ENCODE results near the gene GDPGP1.

The GDPGP1 gene

DNA sequence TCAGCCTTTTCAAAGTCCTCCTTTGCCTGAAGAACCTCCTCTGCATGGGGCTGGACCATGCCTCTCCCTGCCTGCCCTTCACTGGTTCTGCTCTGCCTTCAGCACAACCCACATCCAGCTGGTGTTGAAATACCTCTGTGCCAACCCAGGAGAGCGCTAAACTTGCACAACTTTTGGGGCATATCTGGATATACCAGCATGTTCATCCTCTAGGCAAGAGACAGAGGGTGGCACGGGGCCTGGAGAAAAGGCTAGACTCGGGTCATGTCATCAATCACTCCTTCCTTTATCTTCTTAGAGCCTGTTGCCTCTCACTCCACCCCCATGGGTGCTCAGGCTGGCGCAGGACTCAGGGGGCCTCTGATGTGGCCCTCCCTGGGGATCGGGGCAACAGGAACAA lies 28.1 kb upstream of the GDPGP1 start:
- DNase-seq (ENCODE audit: low read depth), result no peak
- TF ChIP-seq, protein P1, sequence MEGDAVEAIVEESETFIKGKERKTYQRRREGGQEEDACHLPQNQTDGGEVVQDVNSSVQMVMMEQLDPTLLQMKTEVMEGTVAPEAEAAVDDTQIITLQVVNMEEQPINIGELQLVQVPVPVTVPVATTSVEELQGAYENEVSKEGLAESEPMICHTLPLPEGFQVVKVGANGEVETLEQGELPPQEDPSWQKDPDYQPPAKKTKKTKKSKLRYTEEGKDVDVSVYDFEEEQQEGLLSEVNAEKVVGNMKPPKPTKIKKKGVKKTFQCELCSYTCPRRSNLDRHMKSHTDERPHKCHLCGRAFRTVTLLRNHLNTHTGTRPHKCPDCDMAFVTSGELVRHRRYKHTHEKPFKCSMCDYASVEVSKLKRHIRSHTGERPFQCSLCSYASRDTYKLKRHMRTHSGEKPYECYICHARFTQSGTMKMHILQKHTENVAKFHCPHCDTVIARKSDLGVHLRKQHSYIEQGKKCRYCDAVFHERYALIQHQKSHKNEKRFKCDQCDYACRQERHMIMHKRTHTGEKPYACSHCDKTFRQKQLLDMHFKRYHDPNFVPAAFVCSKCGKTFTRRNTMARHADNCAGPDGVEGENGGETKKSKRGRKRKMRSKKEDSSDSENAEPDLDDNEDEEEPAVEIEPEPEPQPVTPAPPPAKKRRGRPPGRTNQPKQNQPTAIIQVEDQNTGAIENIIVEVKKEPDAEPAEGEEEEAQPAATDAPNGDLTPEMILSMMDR (conservative IDR thresholded peaks at IDR 0.05; ENCODE audit: low read depth, low read length), result no peak

DNA sequence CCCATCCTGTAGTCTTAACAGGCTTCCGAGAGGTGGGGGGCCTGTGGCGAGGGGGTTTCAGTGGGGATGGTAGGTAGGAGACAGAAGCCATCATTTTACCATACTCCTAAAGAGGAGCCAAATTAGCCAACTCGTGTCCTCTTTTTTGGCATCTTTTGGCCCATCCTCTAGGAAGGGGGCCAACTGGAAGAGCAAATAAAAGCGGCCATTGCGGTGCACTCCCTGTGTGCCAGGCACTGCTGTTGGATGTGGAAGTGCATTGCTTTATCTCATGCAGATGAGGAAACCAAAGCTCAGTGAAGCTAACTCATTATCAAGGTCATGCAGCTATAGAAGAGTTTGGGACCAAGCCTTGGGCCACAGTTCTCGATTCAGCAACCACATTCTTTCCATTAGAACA lies 26.8 kb upstream of the GDPGP1 start:
- no peak overlapping the region for H3K4me3 ChIP-seq (ENCODE audit: low read depth, low read length)
- no peak for DNase-seq (ENCODE audit: low read depth)
- TF ChIP-seq, protein P1 (conservative IDR thresholded peaks at IDR 0.05; ENCODE audit: low read depth, low read length), result no peak

More for the DNA sequence above, 28.1 kb upstream of the GDPGP1 start:
- no peak overlapping the region for H3K4me3 ChIP-seq (ENCODE audit: low read depth, low read length)

DNA sequence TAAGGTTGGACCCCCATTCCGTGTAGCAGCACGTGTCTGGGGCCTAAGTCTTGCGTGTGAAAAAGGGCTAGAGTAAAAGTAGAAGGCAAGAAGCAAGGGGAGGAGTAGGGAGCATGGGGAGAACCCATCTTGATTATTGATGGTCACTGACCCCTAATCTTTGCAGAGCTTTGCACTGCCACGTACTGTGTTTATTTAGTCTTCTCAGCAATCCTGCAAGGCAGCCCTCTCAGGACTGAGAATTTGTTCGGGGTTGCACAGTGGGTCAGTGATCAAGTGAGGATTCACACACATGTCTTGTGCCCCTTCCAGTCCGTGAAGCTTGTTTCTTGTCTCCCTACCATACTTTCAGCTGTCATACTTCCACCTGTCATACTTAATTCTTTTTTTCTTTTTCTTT lies 25.7 kb upstream of the GDPGP1 start:
- DNase-seq (ENCODE audit: low read depth), result no peak
- H3K4me3 ChIP-seq (ENCODE audit: low read depth, low read length), result no peak overlapping the region
- TF ChIP-seq, protein P1 (conservative IDR thresholded peaks at IDR 0.05; ENCODE audit: low read depth, low read length), result no peak

DNA sequence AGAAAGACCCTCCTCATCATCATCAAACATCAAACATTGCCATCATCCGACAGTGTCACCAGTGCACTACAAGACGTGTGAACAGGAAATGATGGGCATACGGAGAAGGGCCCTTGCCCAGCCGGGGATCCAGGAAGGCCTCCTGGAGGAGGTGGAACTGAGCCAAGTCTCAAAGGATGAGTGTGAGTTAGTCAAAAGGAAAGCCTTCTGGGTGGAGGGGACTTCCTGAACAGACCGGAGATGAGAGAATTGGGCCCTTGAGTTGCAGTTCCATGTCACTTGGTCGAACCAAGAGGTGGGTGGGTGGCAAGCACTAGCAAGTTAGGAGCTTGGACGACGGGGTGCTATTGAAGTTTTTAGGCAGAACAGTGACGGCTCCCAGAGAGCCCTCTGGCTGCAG lies 24.4 kb upstream of the GDPGP1 start:
- DNase-seq (ENCODE audit: low read depth), result no peak
- no peak overlapping the region for H3K4me3 ChIP-seq (ENCODE audit: low read depth, low read length)
- TF ChIP-seq, protein P1 (conservative IDR thresholded peaks at IDR 0.05; ENCODE audit: low read depth, low read length), result no peak

DNA sequence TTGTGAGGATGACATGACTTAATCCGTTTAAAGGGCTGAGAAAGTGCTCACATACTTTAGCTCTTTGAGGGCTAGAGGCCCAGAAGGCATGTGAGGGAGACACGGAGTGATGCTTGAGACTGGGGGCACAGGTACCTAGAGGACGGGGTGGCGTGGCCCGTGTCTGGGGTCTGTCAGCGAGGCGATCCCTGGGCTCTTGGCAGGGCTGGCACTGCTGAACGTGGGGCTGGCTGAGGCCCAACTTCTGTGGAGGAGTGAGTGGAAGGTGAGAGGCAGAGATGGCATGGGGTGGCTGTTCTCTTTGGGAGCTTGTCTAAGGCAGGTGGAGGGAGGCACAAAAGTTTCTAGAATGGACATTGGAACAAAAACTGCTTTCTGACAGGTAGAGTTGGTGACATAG lies 23.4 kb upstream of the GDPGP1 start:
- TF ChIP-seq, protein P1 (conservative IDR thresholded peaks at IDR 0.05; ENCODE audit: low read depth, low read length), result no peak
- no peak overlapping the region for H3K4me3 ChIP-seq (ENCODE audit: low read depth, low read length)
- no peak for DNase-seq (ENCODE audit: low read depth)

DNA sequence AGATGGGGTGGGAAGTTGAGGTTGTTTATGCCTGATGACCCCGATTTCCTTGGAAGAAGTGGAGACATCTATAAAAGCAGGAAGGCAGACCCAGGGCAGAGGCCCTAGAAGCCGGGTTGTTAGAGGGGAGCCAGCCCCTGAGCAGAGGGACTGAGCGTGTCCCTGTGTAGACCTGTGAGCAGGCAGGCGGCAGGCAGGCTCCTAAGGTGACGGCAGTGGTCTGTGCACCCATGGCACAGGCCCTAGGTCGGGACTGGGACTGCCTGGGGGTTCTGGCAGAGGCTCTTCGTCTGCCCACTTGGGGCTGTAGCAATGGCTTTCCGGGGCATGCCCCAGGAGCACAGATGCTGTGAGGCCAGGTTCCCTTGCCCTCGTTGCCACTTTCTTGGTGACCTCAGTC lies 23.0 kb upstream of the GDPGP1 start:
- DNase-seq (ENCODE audit: low read depth), result no peak
- H3K4me3 ChIP-seq (ENCODE audit: low read depth, low read length), result no peak overlapping the region
- TF ChIP-seq, protein P1 (conservative IDR thresholded peaks at IDR 0.05; ENCODE audit: low read depth, low read length), result no peak

DNA sequence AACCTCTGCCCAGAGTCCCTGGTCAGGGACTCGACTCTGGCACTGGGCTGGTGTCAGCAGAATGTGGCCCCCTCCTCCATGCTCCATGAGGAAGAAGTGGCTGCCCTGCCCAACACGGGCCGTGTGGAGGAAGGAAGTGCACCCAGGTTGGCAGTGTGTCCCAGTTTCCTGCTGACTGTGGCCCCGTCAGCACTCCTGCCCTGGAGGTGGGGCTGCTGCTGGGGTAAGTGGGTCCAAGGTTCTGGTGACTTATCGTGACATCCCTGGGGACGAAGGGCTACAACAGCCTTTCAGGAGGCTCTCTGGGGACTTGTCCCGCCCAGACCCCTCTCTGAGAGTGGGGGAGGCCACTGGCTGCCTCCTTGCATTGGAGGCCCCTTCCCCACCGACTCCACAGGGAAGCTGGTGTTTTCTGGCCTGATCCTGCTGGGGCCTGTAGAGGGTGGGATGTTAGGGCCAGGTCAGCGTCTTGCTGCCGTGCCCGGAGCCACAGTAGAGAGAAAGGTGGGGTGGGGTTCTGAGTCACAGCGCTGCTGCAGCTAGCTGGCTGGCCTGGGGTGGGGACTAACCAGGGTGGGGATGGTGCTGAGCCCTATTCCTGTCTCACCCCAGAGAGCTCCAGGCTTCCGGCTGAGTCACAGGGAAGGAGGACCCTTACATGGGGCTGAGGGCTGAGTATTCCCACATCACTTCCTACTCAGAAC lies 22.4 kb upstream of the GDPGP1 start:
- no peak overlapping the region for H3K4me3 ChIP-seq (ENCODE audit: low read depth, low read length)
- TF ChIP-seq, protein P1 (conservative IDR thresholded peaks at IDR 0.05; ENCODE audit: low read depth, low read length), result no peak
- peak; percentile 25 for DNase-seq (ENCODE audit: low read depth)
